SW480 (cell line): Measurements from ENCODE around the gene AJM1.
"Not testable (repeated sequence)": the region's sequence is repeated elsewhere in the genome, so short reads cannot be mapped to it uniquely, and the experiment has no call there.

Experiments used
- DNase-seq: peaks from one replicate; pipeline ENCODE4 v3.0.0-alpha.2; 2016; ENCODE audit warnings: low spot score

AJM1 gene

GRCh38 chr9:136831720-136832104 lies 10.6 kb upstream of the AJM1 start:
- DNase-seq: no peak

GRCh38 chr9:136832581-136832980 lies 9.7 kb upstream of the AJM1 start:
- no peak for DNase-seq

DNA sequence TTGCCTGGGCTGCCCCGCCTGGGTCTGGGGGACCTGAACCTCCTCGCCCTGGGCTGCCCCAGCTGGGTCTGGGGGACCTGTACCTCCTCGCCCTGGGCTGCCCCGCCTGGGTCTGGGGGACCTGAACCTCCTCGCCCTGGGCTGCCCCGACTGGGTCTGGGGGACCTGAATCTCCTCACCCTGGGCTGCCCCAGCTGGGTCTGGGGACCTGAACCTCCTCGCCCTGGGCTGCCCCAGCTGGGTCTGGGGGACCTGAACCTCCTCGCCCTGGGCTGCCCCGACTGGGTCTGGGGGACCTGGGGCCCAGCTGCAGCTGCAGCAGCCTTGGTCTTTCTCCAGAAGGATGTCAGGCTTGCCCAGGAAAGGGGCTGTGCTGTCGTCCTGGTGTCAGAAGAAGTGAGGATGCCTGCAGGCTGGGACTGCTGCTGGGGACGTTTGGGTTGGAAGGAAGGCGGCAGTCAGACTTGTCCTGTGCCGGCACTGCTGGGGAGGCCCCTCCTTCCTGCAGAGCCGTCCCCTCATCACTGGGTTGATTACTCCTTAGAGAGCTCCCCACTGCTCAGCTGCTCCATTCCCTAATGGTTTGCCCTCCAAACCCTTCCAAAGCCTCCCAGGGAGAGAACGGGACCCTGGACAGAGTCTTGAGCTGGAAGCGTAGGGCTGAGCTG lies 8.8 kb upstream of the AJM1 start:
- not testable (repeated sequence) for DNase-seq

- no peak for DNase-seq
These were observed 6.9 kb upstream of the AJM1 start for GRCh38 chr9:136835162-136835931.

GRCh38 chr9:136835932-136836904 lies 6.1 kb upstream of the AJM1 start:
- no peak for DNase-seq

DNA sequence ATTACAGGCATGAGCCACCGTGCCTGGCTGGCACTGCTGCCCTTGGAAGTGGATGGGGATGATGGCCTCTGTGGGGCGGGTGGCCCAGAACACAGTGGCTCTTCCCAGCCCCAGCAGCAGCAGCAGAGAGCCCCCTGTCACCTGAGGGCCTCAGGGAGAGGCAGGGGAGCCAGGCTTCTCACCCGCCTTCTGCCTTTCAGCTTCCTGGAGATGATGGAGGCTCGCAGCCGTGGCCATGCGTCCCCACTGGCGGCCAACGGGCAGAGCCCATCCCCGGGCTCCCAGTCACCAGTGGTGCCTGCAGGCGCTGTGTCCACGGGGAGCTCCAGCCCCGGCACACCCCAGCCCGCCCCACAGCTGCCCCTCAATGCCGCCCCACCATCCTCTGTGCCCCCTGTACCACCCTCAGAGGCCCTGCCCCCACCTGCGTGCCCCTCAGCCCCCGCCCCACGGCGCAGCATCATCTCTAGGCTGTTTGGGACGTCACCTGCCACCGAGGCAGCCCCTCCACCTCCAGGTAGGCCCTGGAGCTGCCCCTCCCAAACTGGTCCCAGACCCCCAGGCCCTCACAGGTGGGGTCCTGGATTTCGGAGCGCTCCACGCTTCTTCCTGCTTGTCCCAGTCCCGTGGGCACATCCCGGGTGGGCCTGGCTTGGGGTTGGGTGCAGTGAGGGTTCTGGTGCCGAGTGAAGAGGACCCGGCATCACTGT lies 5.0 kb upstream of the AJM1 start:
- no peak for DNase-seq

DNA sequence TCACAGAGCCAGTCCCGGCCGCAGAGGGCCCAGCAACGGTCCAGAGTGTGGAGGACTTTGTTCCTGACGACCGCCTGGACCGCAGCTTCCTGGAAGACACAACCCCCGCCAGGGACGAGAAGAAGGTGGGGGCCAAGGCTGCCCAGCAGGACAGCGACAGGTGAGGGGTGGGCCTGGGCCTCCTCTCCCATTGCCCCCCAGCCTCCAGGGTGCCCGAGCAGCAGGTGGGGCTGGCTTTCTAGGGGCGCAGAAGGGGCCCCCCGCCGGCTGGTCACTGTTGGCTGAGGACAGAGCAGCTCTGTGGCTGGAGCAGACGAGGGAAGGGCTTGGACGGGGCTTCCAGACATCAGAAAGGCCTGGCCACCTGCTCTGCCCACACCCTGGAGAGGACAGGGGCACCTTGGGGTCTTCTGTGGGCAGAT lies 4.4 kb upstream of the AJM1 start:
- DNase-seq: not testable (repeated sequence)

GRCh38 chr9:136838314-136839228 lies 3.7 kb upstream of the AJM1 start:
- no peak for DNase-seq

DNA sequence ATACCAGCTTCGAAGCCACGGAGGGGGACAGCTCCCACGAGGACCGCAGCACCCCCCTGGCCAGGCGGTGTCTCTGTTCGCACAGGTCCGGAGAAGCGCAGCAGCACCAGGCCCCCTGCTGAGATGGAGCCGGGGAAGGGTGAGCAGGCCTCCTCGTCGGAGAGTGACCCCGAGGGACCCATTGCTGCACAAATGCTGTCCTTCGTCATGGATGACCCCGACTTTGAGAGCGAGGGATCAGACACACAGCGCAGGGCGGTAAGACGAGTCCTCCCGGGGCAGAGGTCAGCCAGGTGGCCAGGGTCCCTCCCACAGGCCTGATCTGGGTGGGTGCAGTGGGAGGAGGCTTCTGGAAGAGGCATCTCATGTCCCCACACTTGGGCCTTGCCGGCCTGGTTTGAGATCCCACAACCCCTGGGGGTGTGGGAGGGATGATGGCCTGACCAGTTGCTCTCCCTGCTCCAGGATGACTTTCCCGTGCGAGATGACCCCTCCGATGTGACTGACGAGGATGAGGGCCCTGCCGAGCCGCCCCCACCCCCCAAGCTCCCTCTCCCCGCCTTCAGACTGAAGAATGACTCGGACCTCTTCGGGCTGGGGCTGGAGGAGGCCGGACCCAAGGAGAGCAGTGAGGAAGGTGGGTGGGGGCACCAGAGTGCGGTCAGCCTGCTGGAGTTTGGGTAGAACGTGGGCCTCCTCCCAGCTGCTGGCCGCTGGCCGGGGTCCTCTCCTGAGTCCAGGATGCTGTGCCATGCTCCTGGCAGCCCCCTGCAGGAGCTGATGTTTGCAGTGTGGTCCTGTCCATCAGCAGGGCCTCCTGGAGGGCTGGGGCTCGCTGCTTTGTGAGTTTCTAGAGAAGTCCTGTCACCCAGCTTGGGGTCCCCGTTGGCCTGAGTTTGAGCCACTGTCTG lies 2.8 kb upstream of the AJM1 start:
- no peak for DNase-seq

GRCh38 chr9:136840140-136840876 lies 2.0 kb upstream of the AJM1 start:
- no peak for DNase-seq

GRCh38 chr9:136840877-136841645 lies 1.2 kb upstream of the AJM1 start:
- DNase-seq: peak; percentile 86

GRCh38 chr9:136841646-136842379 lies 465 bp upstream of the AJM1 start:
- peak; percentile 65 for DNase-seq

- not testable (repeated sequence) for DNase-seq
These were observed 1.0 kb downstream of the AJM1 start for GRCh38 chr9:136843159-136843800.

- not testable (repeated sequence) for DNase-seq
These were observed 1.8 kb downstream of the AJM1 start for GRCh38 chr9:136843801-136844740.

DNA sequence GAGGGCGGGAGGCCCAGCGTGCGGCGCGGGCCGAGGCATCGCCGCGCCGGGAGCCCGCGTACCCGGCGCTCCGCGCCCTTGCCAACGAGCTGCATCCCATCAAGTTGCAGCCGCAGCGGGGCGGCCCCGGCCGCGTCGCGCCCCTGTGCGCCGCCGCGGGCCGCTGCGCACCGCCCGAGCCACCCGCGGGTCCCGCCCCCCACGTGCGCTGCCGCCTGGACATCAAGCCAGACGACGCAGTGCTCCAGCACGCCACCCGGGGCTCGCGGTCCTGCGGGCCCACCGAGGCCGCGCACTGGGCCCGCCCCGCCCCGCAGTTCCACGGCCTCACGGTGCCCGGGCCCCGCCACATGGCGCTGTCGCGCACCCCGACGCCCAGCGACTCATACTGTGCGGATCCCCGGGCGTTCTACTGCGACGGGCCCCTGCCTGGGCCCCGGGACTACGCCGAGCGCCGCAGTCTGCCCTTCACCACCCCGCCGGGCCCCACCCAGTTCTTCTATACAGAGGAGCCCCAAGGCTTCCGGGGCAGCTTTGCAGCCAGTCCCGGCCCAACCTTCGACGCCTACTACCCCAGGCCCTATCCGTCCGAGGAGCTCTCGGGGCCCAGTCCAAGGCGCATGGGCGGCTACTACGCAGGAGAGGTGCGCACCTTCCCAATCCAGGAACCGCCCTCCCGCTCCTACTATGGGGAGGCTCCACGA lies 2.6 kb downstream of the AJM1 start:
- no peak for DNase-seq
